B cell (primary cell): Measurements from ENCODE around the gene SLCO1A2. TPM values are rescaled to one million over a fixed set of nuclear protein-coding genes. Genes with fewer than 3 reads are reported as not detected.
"Not testable (repeated sequence)": the region's sequence is repeated elsewhere in the genome, so short reads cannot be mapped to it uniquely, and the experiment has no call there.

Experiments used
- ATAC-seq: fragments of 200-7000 bp; cut with Tn5 transposase; one replicate; pipeline ENCODE4 v1.10.0; 2021; ENCODE audit warnings: low read depth, mild to moderate bottlenecking, moderate number of reproducible peaks, moderate library complexity
- CTCF ChIA-PET: fragments of 350-600 bp; sonication (Branson Sonifier 250); formaldehyde crosslinking; loops from one replicate; lab custom pipeline; 2021; ENCODE audit warnings: antibody characterized with exemption, inconsistent platforms; lab: Charles Lee
- POLR2A ChIA-PET: fragments of 350-600 bp; sonication (Branson Sonifier 250); formaldehyde crosslinking; loops from one replicate; lab custom pipeline; 2021; ENCODE audit warnings: antibody characterized with exemption; lab: Charles Lee
- DNase-seq: peaks from one replicate; pipeline ENCODE4 v3.0.0; 2013
- H2AFZ ChIP-seq: 2 replicates; pipeline ENCODE4 v1.6.1; 2012; ENCODE audit warnings: mild to moderate bottlenecking, low read depth, low read length; ENCODE audit not compliant: insufficient read depth, poor library complexity, severe bottlenecking
- H3K27ac ChIP-seq, 2 donors: 1 replicate in 1 of 2; 2 replicates in 1 of 2; pipeline ENCODE4 v1.5.1; 2012 to 2013; ENCODE audit warnings: low read length in 2 of 2, mild to moderate bottlenecking in 2 of 2, moderate library complexity in 1 of 2
- H3K27me3 ChIP-seq, 4 experiments: fragments of 200-600 bp in 1 of 4; sonication (generic) in 1 of 4; replicated peaks in 1 of 4; 1 replicate in 2 of 4; 2 replicates in 2 of 4; pipeline versions ENCODE4 v1.6.1 to v1.7.0; 2013 to 2016; ENCODE audit warnings: low read length in 3 of 4, mild to moderate bottlenecking in 2 of 4, mixed read lengths in 1 of 4, moderate library complexity in 1 of 4; ENCODE audit not compliant: insufficient read depth in 4 of 4, control insufficient read depth in 3 of 4; ENCODE audit errors: control extremely low read depth in 1 of 4
- H3K36me3 ChIP-seq, 2 experiments: replicated peaks in 1 of 2; 1 replicate in 1 of 2; 2 replicates in 1 of 2; pipeline versions ENCODE4 v1.6.1 to v1.7.1; 2013; ENCODE audit warnings: low read length in 1 of 2; ENCODE audit not compliant: insufficient read depth in 2 of 2, control insufficient read depth in 1 of 2; ENCODE audit errors: control extremely low read depth in 1 of 2, extremely low read depth in 1 of 2
- H3K4me1 ChIP-seq, 2 donors: fragments of 200-600 bp in 1 of 2; sonication (generic) in 1 of 2; 1 replicate in 1 of 2; 2 replicates in 1 of 2; pipeline versions ENCODE4 v1.5.1 to v1.6.1; 2013 to 2017; ENCODE audit warnings: low read length in 2 of 2; ENCODE audit not compliant: control insufficient read depth in 2 of 2, insufficient read depth in 2 of 2
- H3K4me2 ChIP-seq: replicated peaks from 2 replicates; pipeline ENCODE3; 2012; ENCODE audit warnings: mild to moderate bottlenecking, low read depth, low read length; ENCODE audit not compliant: poor library complexity, severe bottlenecking
- H3K4me3 ChIP-seq, 5 experiments: fragments of 200-600 bp in 1 of 5; sonication (generic) in 1 of 5; 1 replicate in 3 of 5; 2 replicates in 2 of 5; pipeline versions ENCODE4 v1.5.1 to v1.7.0; 2011 to 2016; ENCODE audit warnings: low read length in 4 of 5, mild to moderate bottlenecking in 4 of 5, low read depth in 2 of 5, control low read depth in 1 of 5, moderate library complexity in 1 of 5; ENCODE audit not compliant: insufficient read depth in 1 of 5; ENCODE audit errors: control extremely low read depth in 1 of 5, extremely low read depth in 1 of 5
- H3K79me2 ChIP-seq: fragments of 200-600 bp; sonication (generic); one replicate; pipeline ENCODE4 v1.6.0; 2016; ENCODE audit warnings: low read length; ENCODE audit not compliant: control insufficient read depth, insufficient read depth
- H3K9ac ChIP-seq: fragments of 200-600 bp; sonication (generic); 2 replicates; pipeline ENCODE4 v1.6.1; 2017; ENCODE audit warnings: mild to moderate bottlenecking, low read length, moderate library complexity
- H3K9me3 ChIP-seq, 3 donors: one replicate each; pipeline versions ENCODE4 v1.6.1 to v1.7.1; 2013; ENCODE audit warnings: low read length in 2 of 3; ENCODE audit not compliant: control insufficient read depth in 2 of 3, insufficient read depth in 1 of 3; ENCODE audit errors: control extremely low read depth in 1 of 3
- H4K20me1 ChIP-seq: 2 replicates; pipeline ENCODE4 v1.6.0; 2012; ENCODE audit warnings: mild to moderate bottlenecking, low read length; ENCODE audit not compliant: insufficient read depth, control insufficient read depth, poor library complexity, severe bottlenecking
- H3K27ac Mint-ChIP-seq: one replicate; pipeline ENCODE4 v1.8.0; 2021; ENCODE audit warnings: mixed read lengths
- H3K27me3 Mint-ChIP-seq: one replicate; pipeline ENCODE4 v1.8.0; 2021; ENCODE audit warnings: mixed read lengths
- H3K4me1 Mint-ChIP-seq: one replicate; pipeline ENCODE4 v1.8.0; 2021; ENCODE audit warnings: mixed read lengths
- H3K4me3 Mint-ChIP-seq: one replicate; pipeline ENCODE4 v1.8.0; 2021; ENCODE audit warnings: mixed read lengths
- H3K9me3 Mint-ChIP-seq: one replicate; pipeline ENCODE4 v1.8.0; 2022; ENCODE audit warnings: mixed read lengths; ENCODE audit not compliant: insufficient read depth
- EZH2 ChIP-seq: IDR thresholded peaks from 2 replicates; pipeline ENCODE4 v1.6.1; 2012; ENCODE audit warnings: borderline replicate concordance, low read depth, mild to moderate bottlenecking, moderate library complexity, low read length; ENCODE audit not compliant: insufficient read depth, poor library complexity, severe bottlenecking
- WGBS: methylation state at CpG from one replicate; pipeline ENCODE4 v1.1.5; 2013; ENCODE audit warnings: missing lambda C conversion rate; ENCODE audit not compliant: insufficient coverage; 5-methylcytosine and 5-hydroxymethylcytosine counted together
- intact Hi-C: fragments of 100-400 bp; cut with micrococcal nuclease; formaldehyde crosslinking; loops from one replicate; pipeline ENCODE4 v1.10.0; 2022
- polyA plus RNA-seq: library from polyadenylated mRNA; depleted of rRNA; stranded (reverse); fragments of >200 nt; gene quantifications from 2 replicates; pipeline ENCODE4 v1.2.3, GENCODE V29; 2012
- total RNA-seq, 2 donors: library from RNA; stranded (reverse); fragments of 120-200 nt in 1 of 2; gene quantifications; 1 replicate in 1 of 2; 2 replicates in 1 of 2; pipeline versions ENCODE4 v1.2.3 to v1.2.4, GENCODE V29; 2013 to 2022
- TF ChIP-seq, protein P1 (sequence below): fragments of 200-600 bp; IDR thresholded peaks from one replicate; pipeline ENCODE4 v1.8.0; 2022; ENCODE audit warnings: antibody characterized with exemption, mild to moderate bottlenecking

The SLCO1A2 gene
- total and polyA plus RNA-seq, 2 donors (not counting 1 experiment from before 2014, with no cell fraction given), result not detected

DNA sequence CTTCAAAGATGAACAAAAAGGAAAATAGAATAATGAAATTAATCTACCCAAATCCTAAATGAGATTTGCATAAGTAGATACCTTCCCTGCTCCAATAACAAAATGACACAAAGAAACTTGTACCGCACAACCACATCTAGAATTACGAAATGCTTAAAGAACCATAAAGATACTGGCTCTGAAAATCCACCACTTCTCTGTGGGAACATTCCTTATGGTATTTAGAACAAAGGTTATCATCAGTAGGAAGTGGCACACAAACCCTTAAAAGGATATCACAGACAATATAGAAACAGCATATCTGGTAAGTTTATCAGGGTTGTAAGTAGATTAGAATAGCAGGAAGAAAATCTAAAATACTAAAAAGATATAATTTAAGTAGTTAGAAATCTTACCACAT, 49.5 kb upstream of the SLCO1A2 start:
- no peaks in the 10 kb centered on the region for H4K20me1 ChIP-seq
- H3K4me1 Mint-ChIP-seq, result no peaks in the 10 kb centered on the region
- H3K9me3 ChIP-seq, result no peaks in the 10 kb centered on the region
- no peaks in the 10 kb centered on the region for H3K4me1 ChIP-seq
- no peaks in the 10 kb centered on the region for H3K9me3 Mint-ChIP-seq
- CTCF ChIA-PET, result no interaction called here
- no peak overlapping the region for H2AFZ ChIP-seq
- H3K27me3 Mint-ChIP-seq, result no peaks in the 10 kb centered on the region
- no peaks in the 10 kb centered on the region for H3K79me2 ChIP-seq
- H3K4me3 ChIP-seq, result no peak overlapping the region
- H3K27me3 ChIP-seq, result peaks cover 0 to 7% (median 0%) of the 10 kb centered on the region in 4 experiments
- no peak overlapping the region for H3K27ac ChIP-seq
- H3K36me3 ChIP-seq, result no peaks in the 10 kb centered on the region
- no peak for DNase-seq
- TF ChIP-seq EZH2, result no peak
- TF ChIP-seq, protein P1, sequence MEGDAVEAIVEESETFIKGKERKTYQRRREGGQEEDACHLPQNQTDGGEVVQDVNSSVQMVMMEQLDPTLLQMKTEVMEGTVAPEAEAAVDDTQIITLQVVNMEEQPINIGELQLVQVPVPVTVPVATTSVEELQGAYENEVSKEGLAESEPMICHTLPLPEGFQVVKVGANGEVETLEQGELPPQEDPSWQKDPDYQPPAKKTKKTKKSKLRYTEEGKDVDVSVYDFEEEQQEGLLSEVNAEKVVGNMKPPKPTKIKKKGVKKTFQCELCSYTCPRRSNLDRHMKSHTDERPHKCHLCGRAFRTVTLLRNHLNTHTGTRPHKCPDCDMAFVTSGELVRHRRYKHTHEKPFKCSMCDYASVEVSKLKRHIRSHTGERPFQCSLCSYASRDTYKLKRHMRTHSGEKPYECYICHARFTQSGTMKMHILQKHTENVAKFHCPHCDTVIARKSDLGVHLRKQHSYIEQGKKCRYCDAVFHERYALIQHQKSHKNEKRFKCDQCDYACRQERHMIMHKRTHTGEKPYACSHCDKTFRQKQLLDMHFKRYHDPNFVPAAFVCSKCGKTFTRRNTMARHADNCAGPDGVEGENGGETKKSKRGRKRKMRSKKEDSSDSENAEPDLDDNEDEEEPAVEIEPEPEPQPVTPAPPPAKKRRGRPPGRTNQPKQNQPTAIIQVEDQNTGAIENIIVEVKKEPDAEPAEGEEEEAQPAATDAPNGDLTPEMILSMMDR, result no peak
- no peak for ATAC-seq
- H3K9ac ChIP-seq, result no peak overlapping the region
- 80% methylated on average over 1 of the region's 2 CpGs for WGBS
- H3K4me3 Mint-ChIP-seq, result no peak overlapping the region
- H3K4me2 ChIP-seq, result no peak overlapping the region
- POLR2A ChIA-PET, result no interaction called here
- intact Hi-C loops, result no loop called here
- no peak overlapping the region for H3K27ac Mint-ChIP-seq

DNA sequence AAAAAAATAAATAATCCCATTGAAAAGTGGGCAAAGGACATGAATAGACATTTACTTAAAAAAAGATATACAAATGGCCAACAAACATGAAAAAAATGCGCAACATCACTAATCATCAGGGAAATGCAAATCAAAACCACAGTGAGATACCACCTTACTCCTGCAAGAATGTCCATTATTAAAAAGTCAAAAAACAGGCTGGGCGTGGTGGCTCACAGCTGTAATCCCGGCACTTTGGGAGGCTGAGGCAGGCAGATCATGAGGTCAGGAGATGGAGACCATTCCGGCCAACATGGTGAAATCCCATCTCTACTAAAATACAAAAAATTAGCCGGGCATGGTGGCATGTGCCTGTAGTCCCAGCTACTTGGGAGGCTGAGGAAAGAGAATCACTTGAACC, 46.6 kb upstream of the SLCO1A2 start:
- H3K4me1 ChIP-seq, H3K4me2 ChIP-seq, H3K27me3 Mint-ChIP-seq, H3K79me2 ChIP-seq, H3K4me3 ChIP-seq, H4K20me1 ChIP-seq, H3K9ac ChIP-seq, H3K27me3 ChIP-seq, intact Hi-C loops, H3K9me3 Mint-ChIP-seq, CTCF ChIA-PET, POLR2A ChIA-PET, H3K4me3 Mint-ChIP-seq, H3K27ac Mint-ChIP-seq, H2AFZ ChIP-seq, H3K27ac ChIP-seq, ATAC-seq, H3K9me3 ChIP-seq, H3K36me3 ChIP-seq, H3K4me1 Mint-ChIP-seq, DNase-seq: not testable (repeated sequence)
- 80% methylated on average over 2 of the region's 5 CpGs for WGBS
